Neural cell (in vitro differentiated cells): ENCODE data around the gene TMEM269.

Experiments used
- EZH2 ChIP-seq: fragments of 200-600, 300-800 bp; shearing (Covaris generic), sonication (generic); IDR thresholded peaks from 2 replicates; pipeline ENCODE4 v1.6.1; 2014; ENCODE audit warnings: antibody characterized with exemption, low read length, borderline replicate concordance, mild to moderate bottlenecking; ENCODE audit not compliant: insufficient read depth, poor library complexity, severe bottlenecking
- MXI1 ChIP-seq: fragments of 450-650 bp; conservative IDR thresholded peaks from 2 replicates; pipeline ENCODE4 v1.6.1; 2014; ENCODE audit warnings: antibody characterized with exemption, mild to moderate bottlenecking; ENCODE audit not compliant: poor library complexity, severe bottlenecking
- TAF1 ChIP-seq: IDR thresholded peaks from 2 replicates; pipeline ENCODE4 v1.6.1; 2012; ENCODE audit warnings: low read depth

- TF ChIP-seq TAF1 (no peak), EZH2 (no peak), MXI1 (no peak)
Measured at GRCh38 chr1:42831273-42831672, 46.5 kb downstream of the TMEM269 start.
